ENCODE measurements around the gene LIPI. TPM values are rescaled to one million over a fixed set of nuclear protein-coding genes. Genes with fewer than 3 reads are reported as not detected.
"Not testable (repeated sequence)": the region's sequence is repeated elsewhere in the genome, so short reads cannot be mapped to it uniquely, and the experiment has no call there.

The LIPI gene
- total RNA-seq, 1 donor from 2014 or later: not detected

- intact Hi-C loops (cut with DNase I): no loop called here
- DNase-seq (ENCODE audit: low spot score): no peak
Observed at GRCh38 chr21:14121719-14122118, 89.0 kb downstream of the LIPI start.

- intact Hi-C loops (cut with DNase I): no loop called here
- no peak for DNase-seq (ENCODE audit: low spot score)
Observed at GRCh38 chr21:14120091-14120734, 90.5 kb downstream of the LIPI start.

- intact Hi-C loops (cut with DNase I): no loop called here
- DNase-seq (ENCODE audit: low spot score): no peak
Observed at GRCh38 chr21:14119038-14119437, 91.7 kb downstream of the LIPI start.

GRCh38 chr21:14116080-14116481 lies 94.7 kb downstream of the LIPI start:
- intact Hi-C loops (cut with DNase I): no loop called here
- no peak for DNase-seq (ENCODE audit: low spot score)

GRCh38 chr21:14115646-14116045 lies 95.1 kb downstream of the LIPI start:
- intact Hi-C loops (cut with DNase I): no loop called here
- no peak for DNase-seq (ENCODE audit: low spot score)

- DNase-seq (ENCODE audit: low spot score): no peak
- intact Hi-C loops (cut with DNase I): no loop called here
Observed at GRCh38 chr21:14114251-14114650, 96.5 kb downstream of the LIPI start.

- DNase-seq (ENCODE audit: low spot score); intact Hi-C loops (cut with DNase I): not testable (repeated sequence)
Observed at GRCh38 chr21:14104564-14104963, 106.2 kb downstream of the LIPI start.

- DNase-seq (ENCODE audit: low spot score): no peak
- intact Hi-C loops (cut with DNase I): no loop called here
Observed at GRCh38 chr21:14099570-14099969, 111.2 kb downstream of the LIPI start.

- intact Hi-C loops (cut with DNase I): no loop called here
- no peak for DNase-seq (ENCODE audit: low spot score)
Observed at GRCh38 chr21:14097881-14098499, 112.8 kb downstream of the LIPI start.

- DNase-seq (ENCODE audit: low spot score): no peak
- intact Hi-C loops (cut with DNase I): no loop called here
Observed at GRCh38 chr21:14096577-14096976, 114.2 kb downstream of the LIPI start.

- DNase-seq (ENCODE audit: low spot score): no peak
- intact Hi-C loops (cut with DNase I): no loop called here
Observed at GRCh38 chr21:14096172-14096571, 114.6 kb downstream of the LIPI start.

GRCh38 chr21:14095056-14095455 lies 115.7 kb downstream of the LIPI start:
- no peak for DNase-seq (ENCODE audit: low spot score)
- intact Hi-C loops (cut with DNase I): no loop called here

- intact Hi-C loops (cut with DNase I): no loop called here
- no peak for DNase-seq (ENCODE audit: low spot score)
Observed at GRCh38 chr21:14092834-14093560, 117.8 kb downstream of the LIPI start.

GRCh38 chr21:14090184-14090583 lies 120.6 kb downstream of the LIPI start:
- DNase-seq (ENCODE audit: low spot score); intact Hi-C loops (cut with DNase I): not testable (repeated sequence)

- intact Hi-C loops (cut with DNase I): no loop called here
Observed at GRCh38 chr21:14088391-14088790, 122.4 kb downstream of the LIPI start.

GRCh38 chr21:14086553-14086952 lies 124.2 kb downstream of the LIPI start:
- no peak for DNase-seq (ENCODE audit: low spot score)
- intact Hi-C loops (cut with DNase I): no loop called here

More at GRCh38 chr21:14088391-14088790, 122.4 kb downstream of the LIPI start:
- no peak for DNase-seq (ENCODE audit: low spot score)

GRCh38 chr21:14084701-14085100 lies 126.1 kb downstream of the LIPI start:
- intact Hi-C loops (cut with DNase I): no loop called here
- no peak for DNase-seq (ENCODE audit: low spot score)

GRCh38 chr21:14084068-14084501 lies 126.7 kb downstream of the LIPI start:
- DNase-seq (ENCODE audit: low spot score): no peak
- intact Hi-C loops (cut with DNase I): no loop called here

- intact Hi-C loops (cut with DNase I): no loop called here
- DNase-seq (ENCODE audit: low spot score): no peak
Observed at GRCh38 chr21:14080764-14081096, 130.0 kb downstream of the LIPI start.

- DNase-seq (ENCODE audit: low spot score): no peak
- intact Hi-C loops (cut with DNase I): no loop called here
Observed at GRCh38 chr21:14080040-14080763, 130.6 kb downstream of the LIPI start.

Data from cardiac septum (tissue), 1 donor.